Coronary artery (tissue), 2 donors: Measurements from ENCODE around the gene DES.

Source experiments
- DNase-seq: peaks from one replicate; pipeline ENCODE4 v3.0.0-alpha.2; 2017; ENCODE audit warnings: low spot score
- H3K27ac ChIP-seq, 2 donors: fragments of 200-600 bp; sonication (generic); one replicate each; pipeline ENCODE4 v1.5.1; 2016 to 2019
- H3K4me3 ChIP-seq: fragments of 200-600 bp; sonication (generic); 2 replicates; pipeline ENCODE4 v1.5.1; 2016; ENCODE audit warnings: mild to moderate bottlenecking, moderate library complexity
- TF ChIP-seq, protein P1 (sequence below): fragments of 200-600 bp; sonication (generic); IDR thresholded peaks from one replicate; pipeline ENCODE4 v1.5.1; 2019; ENCODE audit warnings: antibody characterized with exemption

Gene DES

GRCh38 chr2:219426068-219426443 is 7.9 kb downstream of the DES start:
- Histone ChIP-seq H3K4me3 (no peak overlapping the region), H3K27ac (peak overlapping the region in 1 of 2 donors; percentile 26)
- no peak for DNase-seq
- TF ChIP-seq, protein P1, sequence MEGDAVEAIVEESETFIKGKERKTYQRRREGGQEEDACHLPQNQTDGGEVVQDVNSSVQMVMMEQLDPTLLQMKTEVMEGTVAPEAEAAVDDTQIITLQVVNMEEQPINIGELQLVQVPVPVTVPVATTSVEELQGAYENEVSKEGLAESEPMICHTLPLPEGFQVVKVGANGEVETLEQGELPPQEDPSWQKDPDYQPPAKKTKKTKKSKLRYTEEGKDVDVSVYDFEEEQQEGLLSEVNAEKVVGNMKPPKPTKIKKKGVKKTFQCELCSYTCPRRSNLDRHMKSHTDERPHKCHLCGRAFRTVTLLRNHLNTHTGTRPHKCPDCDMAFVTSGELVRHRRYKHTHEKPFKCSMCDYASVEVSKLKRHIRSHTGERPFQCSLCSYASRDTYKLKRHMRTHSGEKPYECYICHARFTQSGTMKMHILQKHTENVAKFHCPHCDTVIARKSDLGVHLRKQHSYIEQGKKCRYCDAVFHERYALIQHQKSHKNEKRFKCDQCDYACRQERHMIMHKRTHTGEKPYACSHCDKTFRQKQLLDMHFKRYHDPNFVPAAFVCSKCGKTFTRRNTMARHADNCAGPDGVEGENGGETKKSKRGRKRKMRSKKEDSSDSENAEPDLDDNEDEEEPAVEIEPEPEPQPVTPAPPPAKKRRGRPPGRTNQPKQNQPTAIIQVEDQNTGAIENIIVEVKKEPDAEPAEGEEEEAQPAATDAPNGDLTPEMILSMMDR, result no peak

GRCh38 chr2:219426534-219427136 is 8.5 kb downstream of the DES start:
- no peak overlapping the region for H3K4me3 ChIP-seq
- DNase-seq, result no peak
- TF ChIP-seq, protein P1, result no peak
- H3K27ac ChIP-seq, result peak overlapping the region in 1 of 2 donors; percentile 26

GRCh38 chr2:219428469-219428868 is 10.3 kb downstream of the DES start:
- TF ChIP-seq, protein P1, result no peak
- Histone ChIP-seq H3K27ac (peak overlapping the region; percentile 78 to 86), H3K4me3 (no peak overlapping the region)
- DNase-seq, result no peak

DNA sequence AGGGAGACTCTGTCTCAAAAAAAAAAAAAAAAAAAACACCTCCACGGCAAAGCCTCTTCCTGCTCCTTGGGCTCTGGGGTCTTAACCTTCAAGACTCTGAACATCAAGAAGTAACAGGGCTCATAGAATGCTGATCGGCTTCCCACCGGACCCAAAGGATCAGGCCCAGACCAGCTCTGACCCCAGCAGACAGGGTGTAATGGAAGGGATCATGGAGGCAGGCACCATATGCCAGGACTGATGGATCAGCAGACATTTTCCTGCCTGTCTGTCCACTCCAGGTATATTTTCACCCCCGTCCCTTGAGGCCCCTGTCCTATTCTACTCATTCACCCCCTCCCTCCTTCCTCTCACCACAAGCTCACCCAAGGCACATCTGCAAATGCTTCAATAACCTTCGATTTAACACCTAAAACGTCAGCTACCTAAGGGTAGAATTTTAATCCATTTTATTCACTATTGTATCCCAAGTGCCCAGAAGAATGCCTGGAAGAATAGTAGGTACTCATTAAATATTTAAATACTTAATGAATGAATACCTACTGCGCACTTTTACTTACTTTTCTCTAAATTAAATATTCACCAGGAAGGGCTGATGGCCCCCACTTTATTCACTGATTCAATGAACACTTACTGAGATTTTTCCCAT is 11.9 kb downstream of the DES start:
- TF ChIP-seq, protein P1, result no peak
- peak overlapping the region; percentile 86 to 91 for H3K27ac ChIP-seq
- no peak for DNase-seq
- H3K4me3 ChIP-seq, result no peak overlapping the region

- H3K4me3 ChIP-seq, result no peak overlapping the region
- peak overlapping the region; percentile 86 to 91 for H3K27ac ChIP-seq
- DNase-seq, result peak; percentile 89
- TF ChIP-seq, protein P1, result no peak
Measured at GRCh38 chr2:219430633-219431615, 12.7 kb downstream of the DES start.

GRCh38 chr2:219433666-219434467 is 15.7 kb downstream of the DES start:
- H3K27ac ChIP-seq, result peak overlapping the region; percentile 82 to 97

More at GRCh38 chr2:219433666-219434467, 15.7 kb downstream of the DES start:
- DNase-seq, result no peak
- H3K4me3 ChIP-seq, result peak overlapping the region; percentile 69
- TF ChIP-seq, protein P1, result no peak
